HFF-Myc (cell line): Measurements from ENCODE around the gene CHST4.
A peak's percentile ranks its signal among the peaks of the same experiment; 100 is the strongest.

ENCODE experiments used
- DNase-seq: peaks from one replicate; pipeline ENCODE4 v3.0.0-alpha.2; 2011; ENCODE audit warnings: low read depth; ENCODE audit errors: extremely low read depth
- H3K4me3 ChIP-seq: replicated peaks from 2 replicates; pipeline ENCODE4 v1.5.1; 2011; ENCODE audit warnings: low read depth, mild to moderate bottlenecking, control low read depth, low read length
- TF ChIP-seq, protein P1 (sequence below): IDR thresholded peaks from 2 replicates; pipeline ENCODE4 v1.5.1; 2012; ENCODE audit warnings: mild to moderate bottlenecking, low read depth, low read length, control low read depth; ENCODE audit errors: missing control alignments

CHST4 gene

DNA sequence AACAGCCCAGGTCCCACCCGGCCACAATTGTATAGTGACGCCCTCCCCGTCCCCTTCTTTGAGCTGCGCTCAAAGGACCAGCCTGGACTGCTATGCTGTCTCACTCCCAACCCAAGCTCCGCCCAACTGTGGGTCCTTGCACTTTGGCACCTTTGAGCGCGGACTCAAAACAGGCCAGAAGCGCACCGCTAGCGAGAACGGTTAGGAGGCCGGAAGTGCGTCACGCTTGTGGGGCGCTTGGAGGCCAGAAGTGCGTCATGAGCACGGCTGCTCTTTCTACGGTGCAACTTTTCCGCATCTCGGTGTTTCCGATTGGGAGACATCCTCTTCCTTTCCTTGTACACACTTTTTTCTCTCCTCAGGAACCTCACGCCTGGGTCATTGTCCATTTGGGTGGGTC lies 37.1 kb upstream of the CHST4 start, which contains the start of gene ZNF19:
Gene ZNF19 (minus strand): TSS at position 203 of the 400 bp plus-strand sequence. CDS start 7,210 bp downstream, outside the sequence.
- no peak within 1 kb of the TSS for H3K4me3 ChIP-seq
- DNase-seq: no peak
- TF ChIP-seq, protein P1, sequence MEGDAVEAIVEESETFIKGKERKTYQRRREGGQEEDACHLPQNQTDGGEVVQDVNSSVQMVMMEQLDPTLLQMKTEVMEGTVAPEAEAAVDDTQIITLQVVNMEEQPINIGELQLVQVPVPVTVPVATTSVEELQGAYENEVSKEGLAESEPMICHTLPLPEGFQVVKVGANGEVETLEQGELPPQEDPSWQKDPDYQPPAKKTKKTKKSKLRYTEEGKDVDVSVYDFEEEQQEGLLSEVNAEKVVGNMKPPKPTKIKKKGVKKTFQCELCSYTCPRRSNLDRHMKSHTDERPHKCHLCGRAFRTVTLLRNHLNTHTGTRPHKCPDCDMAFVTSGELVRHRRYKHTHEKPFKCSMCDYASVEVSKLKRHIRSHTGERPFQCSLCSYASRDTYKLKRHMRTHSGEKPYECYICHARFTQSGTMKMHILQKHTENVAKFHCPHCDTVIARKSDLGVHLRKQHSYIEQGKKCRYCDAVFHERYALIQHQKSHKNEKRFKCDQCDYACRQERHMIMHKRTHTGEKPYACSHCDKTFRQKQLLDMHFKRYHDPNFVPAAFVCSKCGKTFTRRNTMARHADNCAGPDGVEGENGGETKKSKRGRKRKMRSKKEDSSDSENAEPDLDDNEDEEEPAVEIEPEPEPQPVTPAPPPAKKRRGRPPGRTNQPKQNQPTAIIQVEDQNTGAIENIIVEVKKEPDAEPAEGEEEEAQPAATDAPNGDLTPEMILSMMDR: no peak

DNA sequence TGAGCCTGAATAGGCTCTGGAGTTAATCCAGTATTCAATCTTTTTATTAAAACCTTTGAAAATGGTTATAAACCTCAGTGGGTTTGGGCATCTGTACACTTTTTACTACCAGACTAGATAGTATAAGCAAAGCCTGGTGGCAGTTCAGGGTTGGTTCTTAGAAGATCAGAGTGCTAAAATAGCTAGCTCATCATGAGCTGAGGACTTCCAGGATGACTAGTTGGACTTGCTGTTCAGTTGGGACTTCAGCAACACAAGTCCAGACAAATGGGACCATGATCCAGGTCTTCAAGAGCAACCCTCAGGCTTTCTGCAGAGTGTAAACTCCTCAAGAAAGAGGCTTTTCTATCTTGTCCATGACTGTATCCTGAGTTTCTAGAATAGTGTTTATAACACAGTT lies 35.9 kb upstream of the CHST4 start:
- TF ChIP-seq, protein P1: no peak
- H3K4me3 ChIP-seq: no peak overlapping the region
- DNase-seq: no peak

DNA sequence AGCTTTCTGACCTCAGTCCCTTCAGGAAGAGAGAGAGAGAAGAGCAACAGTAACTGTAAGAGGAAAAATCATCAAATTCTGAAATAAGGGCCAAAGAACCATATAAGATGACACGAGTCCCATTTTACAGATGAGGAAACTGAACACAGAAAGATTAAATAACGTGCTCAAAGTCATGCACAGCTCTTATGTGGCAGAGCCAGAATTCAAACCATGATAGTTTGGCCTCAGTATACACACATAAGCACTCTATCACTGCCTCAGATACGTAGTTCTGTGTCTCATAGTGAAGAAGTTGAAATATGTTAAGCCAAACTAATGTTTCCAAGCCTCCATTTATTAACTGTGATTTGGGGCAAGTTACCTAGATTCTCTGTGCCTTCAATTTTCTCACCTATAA lies 35.2 kb upstream of the CHST4 start:
- TF ChIP-seq, protein P1: no peak
- no peak overlapping the region for H3K4me3 ChIP-seq
- DNase-seq: no peak

DNA sequence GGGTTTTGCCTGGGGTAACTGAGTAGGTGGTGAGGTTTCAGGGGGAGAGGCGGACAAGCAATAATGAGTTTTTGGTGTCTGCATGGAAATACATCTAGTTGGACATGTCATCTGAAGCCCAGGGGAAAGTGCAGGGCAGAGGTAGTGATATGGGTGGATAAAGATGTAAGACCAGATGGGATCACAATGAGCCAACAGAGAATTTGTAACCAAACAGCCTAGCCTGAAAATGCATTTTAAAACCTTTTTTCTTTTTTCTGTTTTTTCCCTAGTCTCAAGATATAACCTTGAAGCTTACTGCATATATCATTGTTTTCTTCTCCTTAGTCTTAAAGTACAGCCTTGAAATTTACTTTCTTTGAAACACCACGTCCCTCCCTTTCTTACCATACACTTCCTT lies 33.4 kb upstream of the CHST4 start:
- TF ChIP-seq, protein P1: no peak
- H3K4me3 ChIP-seq: no peak overlapping the region
- DNase-seq: no peak

DNA sequence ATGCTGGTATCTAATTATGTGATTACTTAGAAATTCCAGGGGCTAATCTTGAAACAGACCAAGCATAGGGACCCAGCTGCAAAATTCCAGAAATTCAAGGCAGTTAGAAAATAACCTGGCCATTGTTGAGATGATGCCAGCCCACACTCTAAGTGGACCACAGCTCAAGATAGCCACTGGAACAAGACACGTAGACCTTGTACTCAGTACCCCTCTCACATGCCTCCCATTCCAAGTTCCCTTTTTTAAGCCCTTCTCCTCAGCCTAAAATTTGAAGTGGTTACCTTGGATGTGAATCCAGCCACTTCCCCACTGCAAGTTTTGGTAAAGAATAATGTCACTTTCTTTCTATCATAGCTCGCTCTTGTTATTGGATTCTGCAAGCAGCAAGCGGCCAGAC lies 33.0 kb upstream of the CHST4 start:
- no peak for DNase-seq
- TF ChIP-seq, protein P1: no peak
- no peak overlapping the region for H3K4me3 ChIP-seq

DNA sequence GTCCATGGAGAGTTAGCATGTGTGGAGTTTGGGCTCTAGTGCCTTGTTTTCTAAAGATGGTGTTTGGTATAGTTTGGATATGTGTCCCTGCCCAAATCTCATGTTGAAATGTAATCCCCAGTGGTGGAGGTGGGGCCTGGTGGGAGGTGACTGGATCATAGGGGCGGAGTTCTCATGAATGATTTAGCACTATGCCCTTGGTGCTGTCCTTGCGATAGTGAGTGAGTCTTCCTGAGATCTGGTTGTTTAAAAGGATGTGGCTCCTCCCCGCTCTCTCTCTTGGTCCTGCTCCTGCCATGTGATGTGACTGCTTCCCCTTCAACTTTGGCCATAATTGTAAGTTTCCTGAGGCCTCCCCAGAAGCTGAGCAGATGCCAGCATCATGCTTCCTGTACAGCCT lies 28.2 kb upstream of the CHST4 start:
- no peak for DNase-seq
- TF ChIP-seq, protein P1: no peak
- H3K4me3 ChIP-seq: no peak overlapping the region

DNA sequence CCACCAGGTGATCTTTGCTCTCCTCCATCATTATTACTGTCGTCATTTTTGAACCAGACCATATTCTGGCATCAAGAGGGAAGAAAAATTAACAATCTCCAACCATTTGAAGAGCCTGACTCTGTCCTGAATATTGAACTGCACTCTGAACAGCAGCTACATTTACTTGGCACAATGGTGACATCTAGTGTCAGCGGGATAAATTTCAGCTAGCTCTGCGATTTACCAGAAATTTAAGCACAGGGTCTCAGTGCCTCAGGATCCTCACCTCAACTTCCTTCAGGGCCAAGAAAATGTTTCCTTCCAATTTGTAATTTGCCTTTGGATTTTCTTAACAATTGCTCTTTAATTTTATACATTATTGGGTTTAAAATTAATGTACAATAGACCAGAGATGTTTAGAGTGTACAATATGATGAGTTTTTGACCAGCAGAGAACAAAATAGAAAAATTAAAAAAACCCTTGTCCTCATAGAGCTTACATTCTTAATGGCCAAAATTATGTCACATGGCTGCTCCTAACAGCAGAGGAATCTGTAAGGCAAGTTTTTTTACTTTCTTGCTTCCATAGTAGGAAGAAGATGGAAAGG lies 26.4 kb upstream of the CHST4 start:
- H3K4me3 ChIP-seq: no peak overlapping the region
- TF ChIP-seq, protein P1: peak; percentile 65
- DNase-seq: peak; percentile 49
